HepG2 (cell line): ENCODE measurements around the gene NKD1. TPM values are rescaled to one million over a fixed set of nuclear protein-coding genes. Genes with fewer than 3 reads are reported as not detected.
A peak's percentile ranks its signal among the peaks of the same experiment; 100 is the strongest.

Source experiments
- BRCA1 ChIP-seq: sonication (generic); formaldehyde crosslinking; IDR thresholded peaks from 2 replicates; pipeline ENCODE4 v1.4.0; 2020; ENCODE audit warnings: missing genetic modification reagents
- HNRNPL ChIP-seq: fragments of 200-400 bp; formaldehyde crosslinking; IDR thresholded peaks from 2 replicates; pipeline ENCODE4 v1.6.1; 2017; ENCODE audit warnings: mild to moderate bottlenecking, low read depth, low read length
- MEIS1 ChIP-seq: sonication (generic); formaldehyde crosslinking; IDR thresholded peaks from 2 replicates; pipeline ENCODE4 v1.9.0; 2021; ENCODE audit warnings: mild to moderate bottlenecking, missing genetic modification reagents, moderate library complexity, borderline replicate concordance
- NFRKB ChIP-seq: fragments of 450-650 bp; IDR thresholded peaks from 2 replicates; pipeline ENCODE4 v1.6.1; 2017
- RXRB ChIP-seq: IDR thresholded peaks from 2 replicates; pipeline ENCODE4 v1.6.1; 2016; ENCODE audit warnings: borderline replicate concordance, missing genetic modification reagents, missing compliant biosample characterization
- SP140L ChIP-seq: sonication (generic); formaldehyde crosslinking; IDR thresholded peaks from 2 replicates; pipeline ENCODE4 v1.4.0; 2020; ENCODE audit warnings: missing genetic modification reagents, borderline replicate concordance
- ZNF138 ChIP-seq: sonication (generic); formaldehyde crosslinking; IDR thresholded peaks from 2 replicates; pipeline ENCODE4 v1.5.0; 2020; ENCODE audit warnings: mild to moderate bottlenecking, low read depth, missing genetic modification reagents
- ZNF343 ChIP-seq: sonication (generic); formaldehyde crosslinking; IDR thresholded peaks from 2 replicates; pipeline ENCODE4 v1.4.0; 2020; ENCODE audit warnings: mild to moderate bottlenecking, missing genetic modification reagents
- ZNF891 ChIP-seq: sonication (generic); formaldehyde crosslinking; IDR thresholded peaks from 2 replicates; pipeline ENCODE4 v1.5.0; 2020; ENCODE audit warnings: mild to moderate bottlenecking, missing genetic modification reagents
- polyA plus RNA-seq, 8 experiments: library from polyadenylated mRNA; depleted of rRNA in 3 of 8; stranded (reverse) in 7 of 8; unstranded in 1 of 8; fragments of >200 nt; fragmentation: Illumina TruSeq in 4 of 8; extraction: Trizol in 4 of 8; gene quantifications; 2 replicates each; pipeline versions ENCODE4 v1.2.1 to v1.2.3, GENCODE V29; 2011 to 2016; ENCODE audit warnings: low read depth in 4 of 8, missing spikeins in 1 of 8, mixed read lengths in 1 of 8; ENCODE audit not compliant: insufficient read depth in 1 of 8
- total RNA-seq, 5 experiments: library from RNA; depleted of rRNA; stranded (reverse); fragments of >200 nt; fragmentation: Illumina TruSeq; extraction: Trizol; gene quantifications; 2 replicates each; pipeline ENCODE4 v1.2.3, GENCODE V29; 2016; ENCODE audit warnings: low read depth in 1 of 5
- TF ChIP-seq, protein P1 (sequence below), 2 experiments: sonication (generic) in 1 of 2; formaldehyde crosslinking in 1 of 2; IDR thresholded peaks; 2 replicates each; pipeline versions ENCODE4 v1.4.0 to v1.6.1; 2016 to 2020; ENCODE audit warnings: borderline replicate concordance in 1 of 2, low read depth in 1 of 2, mild to moderate bottlenecking in 1 of 2, missing genetic modification reagents in 1 of 2
- TF ChIP-seq, protein P2 (sequence below): sonication (generic); formaldehyde crosslinking; IDR thresholded peaks from 2 replicates; pipeline ENCODE4 v1.4.0; 2020; ENCODE audit warnings: missing genetic modification reagents; ENCODE audit errors: not compliant biosample characterization
- TF ChIP-seq, protein P3 (sequence below): sonication (generic); formaldehyde crosslinking; IDR thresholded peaks from 2 replicates; pipeline ENCODE4 v1.5.1; 2020; ENCODE audit warnings: missing genetic modification reagents, mild to moderate bottlenecking, borderline replicate concordance
- TF ChIP-seq, protein P4 (sequence below): sonication (generic); formaldehyde crosslinking; IDR thresholded peaks from 2 replicates; pipeline ENCODE4 v1.8.1; 2022; ENCODE audit warnings: low read depth, mild to moderate bottlenecking, missing genetic modification reagents
- TF ChIP-seq, protein P5 (sequence below): sonication (generic); formaldehyde crosslinking; conservative IDR thresholded peaks from 2 replicates; pipeline ENCODE4 v1.8.0; 2022; ENCODE audit warnings: low read depth, missing genetic modification reagents
- TF ChIP-seq, protein P6 (sequence below): sonication (generic); formaldehyde crosslinking; IDR thresholded peaks from 2 replicates; pipeline ENCODE4 v1.5.0; 2020; ENCODE audit warnings: missing genetic modification reagents

Gene NKD1
- total and polyA plus RNA-seq, 2 of the 13 experiments (the other 11 are each of a cell fraction or from before 2014, with no cell fraction given) = 70.4 to 121 TPM

DNA sequence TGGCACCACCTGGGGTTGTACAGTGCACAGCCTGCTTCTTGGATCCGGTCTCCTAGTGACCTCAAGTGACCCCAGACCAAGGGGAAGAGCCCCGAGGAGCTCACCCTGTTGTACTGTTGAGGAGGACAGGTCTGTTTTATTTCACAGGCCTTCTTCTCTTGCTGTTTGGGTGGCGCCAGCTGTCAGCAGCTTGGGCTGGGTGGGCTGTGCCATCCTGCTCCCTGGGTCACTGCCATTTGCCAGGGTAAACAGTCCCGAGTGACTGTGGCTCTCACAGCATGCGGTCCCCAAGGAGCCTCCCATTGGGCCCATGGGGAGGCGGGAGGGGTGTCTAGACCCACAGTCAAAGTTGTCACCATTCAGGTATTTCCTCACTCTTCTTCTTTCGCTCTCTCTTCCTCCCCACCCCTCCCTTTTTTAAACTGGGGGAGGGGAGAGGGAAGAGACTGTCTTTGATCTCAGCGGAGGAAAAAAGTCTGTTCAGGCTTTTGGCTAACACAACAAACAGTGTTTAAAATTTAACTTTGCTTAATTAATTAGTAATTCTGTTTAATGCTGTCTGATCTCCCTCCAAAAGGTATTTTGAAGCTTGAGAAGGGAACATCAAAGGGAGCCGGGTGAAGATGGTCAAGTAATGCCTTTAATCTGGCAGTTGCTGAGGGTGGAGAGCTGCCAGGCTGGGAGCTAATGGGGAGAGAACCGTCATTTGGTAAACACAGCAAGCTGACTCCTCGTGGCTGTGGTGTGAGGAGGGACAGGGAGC lies 68.9 kb downstream of the NKD1 start (continued):
- TF ChIP-seq ZNF343 (no peak), ZNF138 (no peak), SP140L (no peak), NFRKB (no peak), MEIS1 (CRISPR knock-in tag) (no peak), HNRNPL (peak; percentile 95), RXRB (CRISPR knock-in tag) (no peak; the same call in 1 of the 2 replicates), BRCA1 (no peak), ZNF891 (no peak)
- TF ChIP-seq, protein P1, sequence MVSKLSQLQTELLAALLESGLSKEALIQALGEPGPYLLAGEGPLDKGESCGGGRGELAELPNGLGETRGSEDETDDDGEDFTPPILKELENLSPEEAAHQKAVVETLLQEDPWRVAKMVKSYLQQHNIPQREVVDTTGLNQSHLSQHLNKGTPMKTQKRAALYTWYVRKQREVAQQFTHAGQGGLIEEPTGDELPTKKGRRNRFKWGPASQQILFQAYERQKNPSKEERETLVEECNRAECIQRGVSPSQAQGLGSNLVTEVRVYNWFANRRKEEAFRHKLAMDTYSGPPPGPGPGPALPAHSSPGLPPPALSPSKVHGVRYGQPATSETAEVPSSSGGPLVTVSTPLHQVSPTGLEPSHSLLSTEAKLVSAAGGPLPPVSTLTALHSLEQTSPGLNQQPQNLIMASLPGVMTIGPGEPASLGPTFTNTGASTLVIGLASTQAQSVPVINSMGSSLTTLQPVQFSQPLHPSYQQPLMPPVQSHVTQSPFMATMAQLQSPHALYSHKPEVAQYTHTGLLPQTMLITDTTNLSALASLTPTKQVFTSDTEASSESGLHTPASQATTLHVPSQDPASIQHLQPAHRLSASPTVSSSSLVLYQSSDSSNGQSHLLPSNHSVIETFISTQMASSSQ (IDR thresholded peaks at IDR 0.05; ENCODE audit: low read depth) = peak; percentile 91
- TF ChIP-seq, protein P1 (CRISPR knock-in tag; IDR thresholded peaks at IDR 0.05; ENCODE audit: borderline replicate concordance) = peak; percentile 86; the same call in 1 of the 2 replicates
- TF ChIP-seq, protein P2, sequence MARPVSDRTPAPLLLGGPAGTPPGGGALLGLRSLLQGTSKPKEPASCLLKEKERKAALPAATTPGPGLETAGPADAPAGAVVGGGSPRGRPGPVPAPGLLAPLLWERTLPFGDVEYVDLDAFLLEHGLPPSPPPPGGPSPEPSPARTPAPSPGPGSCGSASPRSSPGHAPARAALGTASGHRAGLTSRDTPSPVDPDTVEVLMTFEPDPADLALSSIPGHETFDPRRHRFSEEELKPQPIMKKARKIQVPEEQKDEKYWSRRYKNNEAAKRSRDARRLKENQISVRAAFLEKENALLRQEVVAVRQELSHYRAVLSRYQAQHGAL = no peak
- TF ChIP-seq, protein P3, sequence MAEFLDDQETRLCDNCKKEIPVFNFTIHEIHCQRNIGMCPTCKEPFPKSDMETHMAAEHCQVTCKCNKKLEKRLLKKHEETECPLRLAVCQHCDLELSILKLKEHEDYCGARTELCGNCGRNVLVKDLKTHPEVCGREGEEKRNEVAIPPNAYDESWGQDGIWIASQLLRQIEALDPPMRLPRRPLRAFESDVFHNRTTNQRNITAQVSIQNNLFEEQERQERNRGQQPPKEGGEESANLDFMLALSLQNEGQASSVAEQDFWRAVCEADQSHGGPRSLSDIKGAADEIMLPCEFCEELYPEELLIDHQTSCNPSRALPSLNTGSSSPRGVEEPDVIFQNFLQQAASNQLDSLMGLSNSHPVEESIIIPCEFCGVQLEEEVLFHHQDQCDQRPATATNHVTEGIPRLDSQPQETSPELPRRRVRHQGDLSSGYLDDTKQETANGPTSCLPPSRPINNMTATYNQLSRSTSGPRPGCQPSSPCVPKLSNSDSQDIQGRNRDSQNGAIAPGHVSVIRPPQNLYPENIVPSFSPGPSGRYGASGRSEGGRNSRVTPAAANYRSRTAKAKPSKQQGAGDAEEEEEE (CRISPR knock-in tag) = no peak
- TF ChIP-seq, protein P4, sequence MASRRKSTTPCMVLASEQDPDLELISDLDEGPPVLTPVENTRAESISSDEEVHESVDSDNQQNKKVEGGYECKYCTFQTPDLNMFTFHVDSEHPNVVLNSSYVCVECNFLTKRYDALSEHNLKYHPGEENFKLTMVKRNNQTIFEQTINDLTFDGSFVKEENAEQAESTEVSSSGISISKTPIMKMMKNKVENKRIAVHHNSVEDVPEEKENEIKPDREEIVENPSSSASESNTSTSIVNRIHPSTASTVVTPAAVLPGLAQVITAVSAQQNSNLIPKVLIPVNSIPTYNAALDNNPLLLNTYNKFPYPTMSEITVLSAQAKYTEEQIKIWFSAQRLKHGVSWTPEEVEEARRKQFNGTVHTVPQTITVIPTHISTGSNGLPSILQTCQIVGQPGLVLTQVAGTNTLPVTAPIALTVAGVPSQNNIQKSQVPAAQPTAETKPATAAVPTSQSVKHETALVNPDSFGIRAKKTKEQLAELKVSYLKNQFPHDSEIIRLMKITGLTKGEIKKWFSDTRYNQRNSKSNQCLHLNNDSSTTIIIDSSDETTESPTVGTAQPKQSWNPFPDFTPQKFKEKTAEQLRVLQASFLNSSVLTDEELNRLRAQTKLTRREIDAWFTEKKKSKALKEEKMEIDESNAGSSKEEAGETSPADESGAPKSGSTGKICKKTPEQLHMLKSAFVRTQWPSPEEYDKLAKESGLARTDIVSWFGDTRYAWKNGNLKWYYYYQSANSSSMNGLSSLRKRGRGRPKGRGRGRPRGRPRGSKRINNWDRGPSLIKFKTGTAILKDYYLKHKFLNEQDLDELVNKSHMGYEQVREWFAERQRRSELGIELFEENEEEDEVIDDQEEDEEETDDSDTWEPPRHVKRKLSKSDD (CRISPR knock-in tag) = no peak
- TF ChIP-seq, protein P5, sequence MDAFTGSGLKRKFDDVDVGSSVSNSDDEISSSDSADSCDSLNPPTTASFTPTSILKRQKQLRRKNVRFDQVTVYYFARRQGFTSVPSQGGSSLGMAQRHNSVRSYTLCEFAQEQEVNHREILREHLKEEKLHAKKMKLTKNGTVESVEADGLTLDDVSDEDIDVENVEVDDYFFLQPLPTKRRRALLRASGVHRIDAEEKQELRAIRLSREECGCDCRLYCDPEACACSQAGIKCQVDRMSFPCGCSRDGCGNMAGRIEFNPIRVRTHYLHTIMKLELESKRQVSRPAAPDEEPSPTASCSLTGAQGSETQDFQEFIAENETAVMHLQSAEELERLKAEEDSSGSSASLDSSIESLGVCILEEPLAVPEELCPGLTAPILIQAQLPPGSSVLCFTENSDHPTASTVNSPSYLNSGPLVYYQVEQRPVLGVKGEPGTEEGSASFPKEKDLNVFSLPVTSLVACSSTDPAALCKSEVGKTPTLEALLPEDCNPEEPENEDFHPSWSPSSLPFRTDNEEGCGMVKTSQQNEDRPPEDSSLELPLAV = no peak
- TF ChIP-seq, protein P6, sequence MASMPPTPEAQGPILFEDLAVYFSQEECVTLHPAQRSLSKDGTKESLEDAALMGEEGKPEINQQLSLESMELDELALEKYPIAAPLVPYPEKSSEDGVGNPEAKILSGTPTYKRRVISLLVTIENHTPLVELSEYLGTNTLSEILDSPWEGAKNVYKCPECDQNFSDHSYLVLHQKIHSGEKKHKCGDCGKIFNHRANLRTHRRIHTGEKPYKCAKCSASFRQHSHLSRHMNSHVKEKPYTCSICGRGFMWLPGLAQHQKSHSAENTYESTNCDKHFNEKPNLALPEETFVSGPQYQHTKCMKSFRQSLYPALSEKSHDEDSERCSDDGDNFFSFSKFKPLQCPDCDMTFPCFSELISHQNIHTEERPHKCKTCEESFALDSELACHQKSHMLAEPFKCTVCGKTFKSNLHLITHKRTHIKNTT = no peak
